ENCODE measurements around the gene SORCS2. TPM values are rescaled to one million over a fixed set of nuclear protein-coding genes. Genes with fewer than 3 reads are reported as not detected.

The SORCS2 gene
- total RNA-seq, 6 donors from 2014 or later: 2.2 to 28.3 (median 7.2) TPM

DNA sequence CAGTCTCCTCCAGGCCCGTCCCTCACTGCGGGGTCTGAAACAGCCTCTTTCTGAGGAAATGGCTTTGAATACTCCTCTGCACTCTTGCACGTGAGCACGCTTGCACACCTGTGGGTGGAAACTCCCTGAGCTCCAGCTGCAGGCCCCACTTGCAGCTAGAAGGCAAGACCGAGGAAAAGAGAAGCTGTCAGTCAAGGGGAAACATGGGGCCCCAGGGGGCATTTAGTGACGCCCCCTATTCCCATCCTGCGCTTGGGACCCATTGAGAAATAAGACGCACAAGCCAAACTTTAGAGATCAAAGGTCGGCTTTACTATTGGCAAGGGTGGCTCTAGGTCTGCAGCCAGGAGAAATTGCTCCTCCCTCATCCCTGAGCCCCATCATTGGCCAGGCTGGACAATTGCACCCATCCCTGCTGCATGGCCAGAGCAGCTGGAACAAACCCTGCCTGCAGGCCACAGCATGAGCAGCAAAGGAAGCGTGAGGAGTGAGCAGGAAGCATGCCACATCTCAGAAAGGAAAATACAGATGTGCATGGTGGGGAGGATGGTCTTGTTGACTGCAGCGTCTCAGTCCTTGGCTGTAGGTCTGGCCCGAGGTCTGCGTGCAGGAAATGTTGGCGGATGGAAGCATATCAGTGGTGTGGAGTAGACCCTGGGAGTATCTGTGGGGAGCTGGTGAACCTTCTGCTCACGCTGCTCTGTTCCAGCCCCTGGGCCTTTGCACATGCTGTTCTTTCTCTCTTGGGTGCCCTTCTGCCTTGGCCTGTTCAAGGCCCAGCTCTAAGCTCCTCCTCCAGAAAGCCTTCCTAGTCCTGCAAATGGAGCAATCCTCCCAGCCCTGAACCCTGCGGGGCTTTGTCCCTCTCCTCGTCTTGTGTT, 148.5 kb downstream of the SORCS2 start:
- Histone ChIP-seq H3K4me3 (no peak overlapping the region), H3K27ac (no peak overlapping the region), H3K9me3 (peaks cover 0 to 2% (median 0%) of the 10 kb centered on the region in 4 donors), H3K36me3 (no peaks in the 10 kb centered on the region), H3K27me3 (no peaks in the 10 kb centered on the region), H3K4me1 (peaks cover 0 to 3% (median 0%) of the 10 kb centered on the region in 4 donors)
- ATAC-seq (ENCODE audit: low FRiP score in 2 of 2) (no peak), DNase-seq (no peak)
- no peak for TF ChIP-seq EP300 (IDR thresholded peaks at IDR 0.05)
- TF ChIP-seq, protein P1, sequence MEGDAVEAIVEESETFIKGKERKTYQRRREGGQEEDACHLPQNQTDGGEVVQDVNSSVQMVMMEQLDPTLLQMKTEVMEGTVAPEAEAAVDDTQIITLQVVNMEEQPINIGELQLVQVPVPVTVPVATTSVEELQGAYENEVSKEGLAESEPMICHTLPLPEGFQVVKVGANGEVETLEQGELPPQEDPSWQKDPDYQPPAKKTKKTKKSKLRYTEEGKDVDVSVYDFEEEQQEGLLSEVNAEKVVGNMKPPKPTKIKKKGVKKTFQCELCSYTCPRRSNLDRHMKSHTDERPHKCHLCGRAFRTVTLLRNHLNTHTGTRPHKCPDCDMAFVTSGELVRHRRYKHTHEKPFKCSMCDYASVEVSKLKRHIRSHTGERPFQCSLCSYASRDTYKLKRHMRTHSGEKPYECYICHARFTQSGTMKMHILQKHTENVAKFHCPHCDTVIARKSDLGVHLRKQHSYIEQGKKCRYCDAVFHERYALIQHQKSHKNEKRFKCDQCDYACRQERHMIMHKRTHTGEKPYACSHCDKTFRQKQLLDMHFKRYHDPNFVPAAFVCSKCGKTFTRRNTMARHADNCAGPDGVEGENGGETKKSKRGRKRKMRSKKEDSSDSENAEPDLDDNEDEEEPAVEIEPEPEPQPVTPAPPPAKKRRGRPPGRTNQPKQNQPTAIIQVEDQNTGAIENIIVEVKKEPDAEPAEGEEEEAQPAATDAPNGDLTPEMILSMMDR (IDR thresholded peaks at IDR 0.05): no peak
- no peak for TF ChIP-seq POLR2AphosphoS5 (IDR thresholded peaks at IDR 0.05)
- no peak for TF ChIP-seq POLR2A (IDR thresholded peaks at IDR 0.05)
- WGBS, 2 donors: 87 to 89% methylated on average over 13 to 17 of the region's 17 CpGs

DNA sequence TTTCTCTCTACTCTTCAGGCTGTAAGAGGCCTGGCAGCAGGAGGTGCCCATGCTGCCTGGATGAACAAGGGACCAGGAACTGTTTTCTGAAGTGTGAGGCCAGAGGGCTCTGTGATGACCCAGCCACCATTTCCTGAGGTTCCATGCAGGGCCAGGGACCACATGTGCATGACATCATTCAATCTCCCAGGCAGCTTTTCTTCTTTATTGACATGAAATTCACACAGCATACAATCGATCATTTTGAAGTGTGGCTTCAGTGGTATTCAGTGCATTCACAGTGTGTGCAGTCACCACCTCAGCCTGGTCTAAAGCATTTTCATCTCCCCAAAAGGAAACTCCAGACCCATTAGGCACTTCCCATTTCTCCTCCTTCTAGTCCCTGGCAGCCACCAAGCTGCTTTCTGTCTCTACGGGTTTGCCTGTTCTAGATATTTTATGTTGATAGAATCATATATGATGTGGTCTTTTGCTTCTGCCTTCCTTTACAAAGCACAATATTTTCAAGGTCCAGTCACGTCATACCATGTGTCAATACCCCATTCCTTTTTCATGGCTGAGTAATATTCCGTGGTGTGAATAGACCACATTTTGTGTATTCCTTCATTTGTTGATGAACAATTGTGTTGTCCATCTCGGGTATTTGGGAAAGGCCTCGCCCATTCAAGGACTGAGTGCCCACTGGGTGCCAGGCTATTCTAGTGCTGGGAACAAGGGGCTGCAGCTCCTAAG, 149.3 kb downstream of the SORCS2 start:
- WGBS, 2 donors: 92 to 95% methylated on average over 6 of the region's 6 CpGs
- no peak overlapping the region for H3K27ac ChIP-seq
- no peak for ATAC-seq (ENCODE audit: low FRiP score in 2 of 2)
- no peak overlapping the region for H3K4me3 ChIP-seq
- no peaks in the 10 kb centered on the region for H3K4me1 ChIP-seq
- H3K9me3 ChIP-seq: peaks cover 0 to 7% (median 0%) of the 10 kb centered on the region in 4 donors
- TF ChIP-seq POLR2AphosphoS5 (IDR thresholded peaks at IDR 0.05) (no peak), EP300 (IDR thresholded peaks at IDR 0.05) (no peak), POLR2A (IDR thresholded peaks at IDR 0.05) (no peak)
- TF ChIP-seq, protein P1 (IDR thresholded peaks at IDR 0.05): no peak
- DNase-seq: no peak
- H3K27me3 ChIP-seq: no peaks in the 10 kb centered on the region
- H3K36me3 ChIP-seq: no peaks in the 10 kb centered on the region

DNA sequence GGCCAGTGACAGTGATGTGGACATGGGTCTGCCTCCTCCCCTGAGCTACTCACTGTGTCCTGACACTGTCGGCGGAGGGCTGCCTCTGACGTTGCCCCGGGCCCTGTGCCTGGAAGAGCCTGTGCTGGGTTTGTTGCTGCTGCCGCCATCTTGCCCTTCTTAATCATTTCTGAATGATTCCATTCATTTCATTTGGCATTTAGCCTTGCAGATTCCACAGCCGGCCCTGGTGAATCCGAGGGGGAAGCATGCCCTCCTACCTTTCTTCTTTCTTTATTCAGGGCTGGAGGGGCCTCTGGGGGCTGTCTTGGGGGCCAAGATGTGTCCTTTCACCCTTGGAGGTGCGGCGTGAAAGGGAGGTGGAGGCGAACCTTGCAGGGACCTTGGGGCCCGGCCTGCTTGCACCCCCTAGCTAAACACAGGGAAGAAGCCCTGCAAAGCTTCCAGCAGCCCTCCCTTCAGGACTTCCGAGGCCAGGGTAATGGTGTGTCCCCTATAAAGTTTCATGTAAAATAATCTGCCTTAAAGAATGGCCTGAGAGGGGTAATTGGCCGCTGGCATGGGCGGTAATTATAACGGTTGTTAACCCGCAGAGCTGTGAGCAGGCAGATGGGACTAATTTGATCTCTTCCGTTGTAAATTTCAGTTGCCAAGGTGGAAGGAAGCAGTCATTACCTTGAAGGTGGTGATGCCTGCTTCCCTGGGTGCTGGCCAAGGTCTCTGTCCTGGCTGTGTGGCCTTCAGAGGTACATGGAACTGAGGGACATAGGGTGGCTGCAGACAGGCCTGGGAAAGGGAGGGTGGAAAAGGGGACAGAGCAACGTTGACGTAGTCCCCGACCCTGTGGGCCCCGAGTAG, 150.1 kb downstream of the SORCS2 start:
- no peaks in the 10 kb centered on the region for H3K4me1 ChIP-seq
- 92 to 93% methylated on average over 21 of the region's 21 CpGs for WGBS, 2 donors
- DNase-seq (no peak), ATAC-seq (ENCODE audit: low FRiP score in 2 of 2) (no peak)
- no peaks in the 10 kb centered on the region for H3K27me3 ChIP-seq
- TF ChIP-seq EP300 (IDR thresholded peaks at IDR 0.05) (no peak), POLR2AphosphoS5 (IDR thresholded peaks at IDR 0.05) (no peak), POLR2A (IDR thresholded peaks at IDR 0.05) (no peak)
- TF ChIP-seq, protein P1 (IDR thresholded peaks at IDR 0.05): no peak
- no peak overlapping the region for H3K4me3 ChIP-seq
- no peak overlapping the region for H3K27ac ChIP-seq
- peaks cover 0 to 12% (median 0%) of the 10 kb centered on the region in 4 donors for H3K9me3 ChIP-seq
- H3K36me3 ChIP-seq: no peaks in the 10 kb centered on the region

DNA sequence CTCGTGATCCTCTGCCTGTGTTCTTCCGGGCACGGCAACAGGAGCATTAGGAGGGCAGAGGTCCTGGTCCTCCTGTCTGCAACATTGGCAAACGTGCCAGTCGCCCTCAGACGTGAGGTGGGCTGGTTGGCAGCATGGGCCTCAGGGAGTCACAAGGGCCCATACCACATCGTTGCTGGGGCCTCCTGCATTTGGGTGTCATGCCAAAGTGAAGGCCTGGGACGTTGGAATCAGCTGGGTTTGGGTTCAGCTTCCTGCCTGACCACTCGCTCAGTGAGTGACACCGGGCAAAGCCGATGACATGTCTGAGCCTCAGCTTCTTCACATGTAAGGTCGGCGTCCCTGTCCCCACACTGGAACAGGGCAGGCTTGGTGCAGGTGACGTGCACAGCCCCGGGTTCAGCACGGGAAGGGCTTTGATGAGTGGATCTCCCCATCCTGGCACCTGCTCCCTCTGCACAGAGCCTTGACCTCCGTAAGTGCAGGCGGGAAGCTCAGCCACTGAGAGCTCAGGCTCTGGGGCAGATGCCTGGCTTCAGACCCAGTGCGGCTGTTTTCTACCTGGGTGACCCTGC, 150.8 kb downstream of the SORCS2 start:
- WGBS, 2 donors: 89 to 90% methylated on average over 10 to 18 of the region's 19 CpGs
- no peak overlapping the region for H3K4me3 ChIP-seq
- H3K27ac ChIP-seq: no peak overlapping the region
- H3K9me3 ChIP-seq: peaks cover 0 to 12% (median 0%) of the 10 kb centered on the region in 4 donors
- ATAC-seq (ENCODE audit: low FRiP score in 2 of 2): no peak
- TF ChIP-seq POLR2AphosphoS5 (IDR thresholded peaks at IDR 0.05): no peak
- no peak for TF ChIP-seq POLR2A (IDR thresholded peaks at IDR 0.05)
- TF ChIP-seq, protein P1 (IDR thresholded peaks at IDR 0.05): no peak
- no peak for TF ChIP-seq EP300 (IDR thresholded peaks at IDR 0.05)
- H3K4me1 ChIP-seq: no peaks in the 10 kb centered on the region
- H3K27me3 ChIP-seq: no peaks in the 10 kb centered on the region
- H3K36me3 ChIP-seq: no peaks in the 10 kb centered on the region
- no peak for DNase-seq
